Ishikawa (cell line): Measurements from ENCODE around the gene STK26.

ENCODE experiments used
- CEBPB ChIP-seq: IDR thresholded peaks from 2 replicates; pipeline ENCODE4 v1.6.1; 2012
- CREB1 ChIP-seq: IDR thresholded peaks from 2 replicates; pipeline ENCODE4 v1.6.1; 2012; ENCODE audit warnings: low read depth
- EGR1 ChIP-seq: IDR thresholded peaks from 2 replicates; pipeline ENCODE4 v1.6.1; 2012
- EP300 ChIP-seq: IDR thresholded peaks from 2 replicates; pipeline ENCODE4 v1.6.1; 2012; ENCODE audit warnings: borderline replicate concordance
- FOXM1 ChIP-seq: IDR thresholded peaks from 2 replicates; pipeline ENCODE4 v1.6.1; 2012; ENCODE audit warnings: low read depth, borderline replicate concordance
- NFIC ChIP-seq: IDR thresholded peaks from 2 replicates; pipeline ENCODE4 v1.6.1; 2012
- RAD21 ChIP-seq: IDR thresholded peaks from 2 replicates; pipeline ENCODE4 v1.6.1; 2012; ENCODE audit warnings: low read depth
- TAF1 ChIP-seq: IDR thresholded peaks from 2 replicates; pipeline ENCODE4 v1.6.1; 2012; ENCODE audit warnings: low read depth, mild to moderate bottlenecking
- TCF12 ChIP-seq: IDR thresholded peaks from 2 replicates; pipeline ENCODE4 v1.6.1; 2012; ENCODE audit warnings: low read depth
- TEAD4 ChIP-seq: IDR thresholded peaks from 2 replicates; pipeline ENCODE4 v1.6.1; 2012
- YY1 ChIP-seq: IDR thresholded peaks from 2 replicates; pipeline ENCODE4 v1.6.1; 2012; ENCODE audit warnings: low read depth
- ZBTB7A ChIP-seq: IDR thresholded peaks from 2 replicates; pipeline ENCODE4 v1.6.1; 2012; ENCODE audit warnings: low read depth
- TF ChIP-seq, protein P1 (sequence below): IDR thresholded peaks from 2 replicates; pipeline ENCODE4 v1.6.1; 2012; ENCODE audit warnings: low read depth, mild to moderate bottlenecking
- TF ChIP-seq, protein P2 (sequence below): IDR thresholded peaks from 2 replicates; pipeline ENCODE4 v1.6.1; 2012
- TF ChIP-seq, protein P3 (sequence below): IDR thresholded peaks from 2 replicates; pipeline ENCODE4 v1.6.1; 2012

Gene STK26

DNA sequence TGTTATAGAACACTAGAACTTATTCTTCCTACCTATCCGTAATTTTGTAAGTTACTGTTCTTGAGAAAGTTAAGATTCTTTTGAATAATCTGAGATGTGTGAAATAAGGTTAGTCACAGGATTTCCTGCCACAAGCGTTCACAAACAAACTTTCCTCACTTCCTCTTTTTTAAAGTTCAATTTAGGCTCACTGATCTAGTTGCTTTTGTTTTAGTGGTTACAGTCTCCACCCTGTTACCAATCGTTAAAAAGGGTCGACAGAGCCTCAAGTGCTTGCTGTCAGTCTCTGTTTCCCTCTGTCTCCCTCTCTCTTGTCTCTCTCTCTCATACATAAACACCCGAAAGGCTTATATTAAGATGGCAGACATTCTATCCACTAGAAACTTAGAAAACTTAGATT is 35.9 kb upstream of the STK26 start:
- no peak for TF ChIP-seq FOXM1
- TF ChIP-seq, protein P1, sequence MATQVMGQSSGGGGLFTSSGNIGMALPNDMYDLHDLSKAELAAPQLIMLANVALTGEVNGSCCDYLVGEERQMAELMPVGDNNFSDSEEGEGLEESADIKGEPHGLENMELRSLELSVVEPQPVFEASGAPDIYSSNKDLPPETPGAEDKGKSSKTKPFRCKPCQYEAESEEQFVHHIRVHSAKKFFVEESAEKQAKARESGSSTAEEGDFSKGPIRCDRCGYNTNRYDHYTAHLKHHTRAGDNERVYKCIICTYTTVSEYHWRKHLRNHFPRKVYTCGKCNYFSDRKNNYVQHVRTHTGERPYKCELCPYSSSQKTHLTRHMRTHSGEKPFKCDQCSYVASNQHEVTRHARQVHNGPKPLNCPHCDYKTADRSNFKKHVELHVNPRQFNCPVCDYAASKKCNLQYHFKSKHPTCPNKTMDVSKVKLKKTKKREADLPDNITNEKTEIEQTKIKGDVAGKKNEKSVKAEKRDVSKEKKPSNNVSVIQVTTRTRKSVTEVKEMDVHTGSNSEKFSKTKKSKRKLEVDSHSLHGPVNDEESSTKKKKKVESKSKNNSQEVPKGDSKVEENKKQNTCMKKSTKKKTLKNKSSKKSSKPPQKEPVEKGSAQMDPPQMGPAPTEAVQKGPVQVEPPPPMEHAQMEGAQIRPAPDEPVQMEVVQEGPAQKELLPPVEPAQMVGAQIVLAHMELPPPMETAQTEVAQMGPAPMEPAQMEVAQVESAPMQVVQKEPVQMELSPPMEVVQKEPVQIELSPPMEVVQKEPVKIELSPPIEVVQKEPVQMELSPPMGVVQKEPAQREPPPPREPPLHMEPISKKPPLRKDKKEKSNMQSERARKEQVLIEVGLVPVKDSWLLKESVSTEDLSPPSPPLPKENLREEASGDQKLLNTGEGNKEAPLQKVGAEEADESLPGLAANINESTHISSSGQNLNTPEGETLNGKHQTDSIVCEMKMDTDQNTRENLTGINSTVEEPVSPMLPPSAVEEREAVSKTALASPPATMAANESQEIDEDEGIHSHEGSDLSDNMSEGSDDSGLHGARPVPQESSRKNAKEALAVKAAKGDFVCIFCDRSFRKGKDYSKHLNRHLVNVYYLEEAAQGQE: no peak
- TF ChIP-seq NFIC: no peak
- TF ChIP-seq EP300: no peak
- no peak for TF ChIP-seq EGR1
- TF ChIP-seq YY1: no peak
- TF ChIP-seq, protein P2, sequence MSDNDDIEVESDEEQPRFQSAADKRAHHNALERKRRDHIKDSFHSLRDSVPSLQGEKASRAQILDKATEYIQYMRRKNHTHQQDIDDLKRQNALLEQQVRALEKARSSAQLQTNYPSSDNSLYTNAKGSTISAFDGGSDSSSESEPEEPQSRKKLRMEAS: no peak

DNA sequence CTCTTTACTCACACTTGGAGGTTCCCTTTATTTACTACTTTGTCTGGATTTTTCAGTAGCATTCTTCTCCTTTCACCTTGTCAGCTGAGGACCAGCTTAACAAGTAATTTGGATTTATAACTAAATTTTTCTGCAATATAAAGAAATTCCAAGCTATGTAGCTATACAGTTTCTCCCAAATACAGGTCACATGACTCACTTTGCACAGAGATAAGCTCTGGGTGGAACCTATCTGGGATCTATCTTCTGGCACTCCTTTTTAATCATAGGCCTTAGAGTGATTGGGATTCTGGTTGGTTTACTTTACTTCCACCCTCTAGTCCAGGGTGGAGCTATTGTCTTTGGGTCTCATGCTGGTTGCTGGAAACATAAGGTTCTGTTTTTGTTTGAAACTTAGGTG is 34.9 kb upstream of the STK26 start:
- no peak for TF ChIP-seq CREB1
- no peak for TF ChIP-seq FOXM1
- no peak for TF ChIP-seq TAF1
- no peak for TF ChIP-seq RAD21
- TF ChIP-seq TEAD4: no peak
- TF ChIP-seq, protein P1: no peak
- no peak for TF ChIP-seq EP300
- TF ChIP-seq CEBPB: no peak
- no peak for TF ChIP-seq ZBTB7A
- TF ChIP-seq, protein P2: no peak
- TF ChIP-seq TCF12: no peak
- no peak for TF ChIP-seq YY1
- TF ChIP-seq, protein P3, sequence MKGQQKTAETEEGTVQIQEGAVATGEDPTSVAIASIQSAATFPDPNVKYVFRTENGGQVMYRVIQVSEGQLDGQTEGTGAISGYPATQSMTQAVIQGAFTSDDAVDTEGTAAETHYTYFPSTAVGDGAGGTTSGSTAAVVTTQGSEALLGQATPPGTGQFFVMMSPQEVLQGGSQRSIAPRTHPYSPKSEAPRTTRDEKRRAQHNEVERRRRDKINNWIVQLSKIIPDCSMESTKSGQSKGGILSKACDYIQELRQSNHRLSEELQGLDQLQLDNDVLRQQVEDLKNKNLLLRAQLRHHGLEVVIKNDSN: no peak
- no peak for TF ChIP-seq NFIC

DNA sequence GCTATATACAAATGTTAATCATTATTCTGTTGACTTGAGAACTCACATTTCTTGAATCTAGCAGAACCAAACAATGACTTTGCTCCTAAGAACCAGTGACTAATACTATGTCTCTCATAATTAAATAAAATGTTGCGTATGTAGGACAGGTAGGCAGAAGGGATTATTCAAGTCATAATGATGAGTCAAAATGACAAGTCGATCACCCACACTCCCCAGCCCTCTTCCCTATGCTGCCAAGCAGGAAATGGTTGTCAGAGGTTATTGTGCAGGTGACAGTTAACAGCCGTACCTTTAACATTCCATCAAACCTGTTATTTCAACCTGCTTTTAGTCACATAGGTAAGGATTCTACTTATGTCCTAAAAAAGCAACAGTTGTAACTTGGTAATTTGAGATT is 22.0 kb upstream of the STK26 start:
- TF ChIP-seq, protein P2: no peak
- TF ChIP-seq, protein P3: no peak
- TF ChIP-seq RAD21: no peak
- TF ChIP-seq EGR1: no peak
- TF ChIP-seq CREB1: no peak
- TF ChIP-seq YY1: no peak
- no peak for TF ChIP-seq NFIC
- no peak for TF ChIP-seq FOXM1
- no peak for TF ChIP-seq EP300
- TF ChIP-seq TAF1: no peak
- TF ChIP-seq TEAD4: no peak
- TF ChIP-seq, protein P1: no peak

DNA sequence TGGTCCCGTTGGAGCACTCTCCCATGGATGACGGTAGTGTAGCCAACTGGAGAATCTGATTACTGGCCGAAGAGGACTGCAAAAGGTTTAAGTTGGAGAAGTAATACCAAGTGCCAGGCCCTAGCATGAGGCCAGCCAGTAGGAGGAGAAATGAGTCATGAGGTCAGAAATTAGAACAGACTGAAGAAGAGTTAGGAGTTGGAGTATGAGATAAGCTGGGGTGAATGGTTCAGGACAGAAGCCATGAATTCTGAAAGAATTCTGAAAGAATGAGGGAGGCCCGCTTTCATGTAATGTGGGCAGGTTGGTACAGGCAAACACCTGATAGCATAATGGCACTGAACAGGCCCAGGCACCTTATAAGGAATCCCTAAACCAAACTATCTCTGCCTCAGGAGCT is 18.4 kb upstream of the STK26 start:
- TF ChIP-seq, protein P3: no peak
- TF ChIP-seq RAD21 (no peak), TEAD4 (no peak)

DNA sequence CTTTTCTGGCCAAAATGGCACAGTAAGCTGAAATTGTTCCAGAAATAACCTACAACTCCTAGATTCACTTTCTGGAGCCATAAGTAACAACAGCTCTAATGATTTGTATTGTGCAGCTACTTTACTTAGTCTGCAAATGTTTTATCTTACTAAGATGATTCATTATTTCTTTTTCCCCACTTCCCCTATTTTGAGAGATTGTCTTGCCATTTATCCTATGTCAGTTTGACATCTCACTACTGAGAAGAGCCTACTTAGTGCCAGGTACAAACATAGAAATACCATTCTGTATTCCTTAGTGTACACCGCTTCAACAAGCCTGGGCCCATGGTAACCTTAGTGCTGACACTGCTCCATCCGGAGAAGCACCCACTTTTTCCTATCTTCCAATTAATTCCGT is 13.8 kb upstream of the STK26 start:
- TF ChIP-seq NFIC (no peak), YY1 (no peak), ZBTB7A (no peak), EGR1 (no peak), CREB1 (no peak), TCF12 (no peak), TEAD4 (no peak), CEBPB (no peak), FOXM1 (no peak), EP300 (no peak), RAD21 (no peak), TAF1 (no peak)
- TF ChIP-seq, protein P1: no peak
- TF ChIP-seq, protein P2: no peak
- TF ChIP-seq, protein P3: no peak
